IPS-20b (cell line): ENCODE measurements around the gene THEMIS2.

Experiments
- H3K27ac ChIP-seq: one replicate; pipeline ENCODE4 v1.5.1; 2013; ENCODE audit warnings: low read length
- H3K27me3 ChIP-seq: 2 replicates; pipeline ENCODE4 v1.6.1; 2013; ENCODE audit warnings: mild to moderate bottlenecking, low read length, inconsistent platforms; ENCODE audit not compliant: insufficient read depth
- H3K36me3 ChIP-seq: 2 replicates; pipeline ENCODE4 v1.6.1; 2013; ENCODE audit warnings: low read depth, mild to moderate bottlenecking, inconsistent platforms, low read length, moderate library complexity; ENCODE audit not compliant: insufficient read depth
- H3K4me1 ChIP-seq: 2 replicates; pipeline ENCODE4 v1.6.1; 2013; ENCODE audit warnings: mild to moderate bottlenecking, control low read depth, inconsistent platforms, low read length, moderate library complexity; ENCODE audit not compliant: insufficient read depth
- H3K4me3 ChIP-seq: 2 replicates; pipeline ENCODE4 v1.5.1; 2013; ENCODE audit warnings: mild to moderate bottlenecking, low read length, inconsistent platforms
- H3K9ac ChIP-seq: 2 replicates; pipeline ENCODE4 v1.6.1; 2013; ENCODE audit warnings: low read depth, mild to moderate bottlenecking, inconsistent platforms, low read length, moderate library complexity
- H3K9me3 ChIP-seq: 2 replicates; pipeline ENCODE4 v1.6.1; 2013; ENCODE audit warnings: mild to moderate bottlenecking, low read depth, low read length, inconsistent platforms; ENCODE audit not compliant: insufficient read depth

The THEMIS2 gene

DNA sequence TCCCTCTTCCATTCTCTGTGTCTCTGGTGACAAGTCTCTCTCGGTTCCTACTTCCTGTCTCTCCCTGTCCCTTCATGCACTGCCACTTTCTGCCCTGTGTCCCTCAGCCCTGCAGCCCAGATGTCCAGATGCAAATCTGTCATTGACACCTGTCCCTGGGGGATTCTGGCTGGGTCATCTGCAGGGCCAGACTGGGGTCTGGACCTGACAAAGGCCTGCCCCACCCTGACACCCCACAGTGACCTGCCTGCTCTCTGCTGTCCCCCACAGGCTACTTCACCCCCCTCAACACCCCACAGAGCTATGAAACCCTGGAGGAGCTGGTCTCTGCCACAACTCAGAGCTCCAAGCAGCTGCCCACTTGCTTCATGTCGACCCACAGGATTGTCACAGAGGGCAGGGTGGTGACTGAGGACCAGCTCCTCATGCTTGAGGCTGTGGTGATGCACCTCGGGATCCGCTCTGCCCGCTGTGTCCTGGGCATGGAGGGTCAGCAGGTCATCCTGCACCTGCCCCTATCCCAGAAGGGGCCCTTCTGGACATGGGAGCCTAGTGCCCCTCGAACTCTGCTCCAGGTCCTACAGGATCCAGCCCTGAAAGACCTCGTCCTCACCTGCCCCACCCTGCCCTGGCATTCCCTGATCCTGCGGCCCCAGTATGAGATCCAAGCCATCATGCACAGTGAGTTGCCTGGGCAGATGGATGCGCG lies 7.2 kb downstream of the THEMIS2 start:
- H3K27ac ChIP-seq = no peak overlapping the region
- H3K9ac ChIP-seq = no peak overlapping the region
- H3K9me3 ChIP-seq = no peaks in the 10 kb centered on the region
- no peak overlapping the region for H3K4me3 ChIP-seq
- H3K27me3 ChIP-seq = no peaks in the 10 kb centered on the region
- no peaks in the 10 kb centered on the region for H3K4me1 ChIP-seq
- H3K36me3 ChIP-seq = peaks cover 15% of the 10 kb centered on the region; the same call in 1 of the 2 replicates

DNA sequence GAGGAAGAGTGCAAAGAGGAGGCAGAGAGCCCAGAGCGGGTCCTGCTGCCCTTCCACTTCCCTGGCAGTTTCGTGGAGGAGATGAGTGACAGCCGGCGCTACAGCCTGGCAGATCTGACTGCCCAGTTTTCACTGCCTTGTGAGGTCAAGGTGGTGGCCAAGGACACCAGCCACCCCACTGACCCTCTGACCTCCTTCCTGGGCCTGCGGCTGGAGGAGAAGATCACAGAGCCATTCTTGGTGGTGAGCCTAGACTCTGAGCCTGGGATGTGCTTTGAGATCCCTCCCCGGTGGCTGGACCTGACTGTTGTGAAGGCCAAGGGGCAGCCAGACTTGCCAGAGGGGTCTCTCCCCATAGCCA lies 10.2 kb downstream of the THEMIS2 start:
- Histone ChIP-seq H3K4me1 (no peaks in the 10 kb centered on the region), H3K9ac (no peak overlapping the region), H3K9me3 (no peaks in the 10 kb centered on the region), H3K4me3 (no peak overlapping the region), H3K27ac (no peak overlapping the region), H3K27me3 (no peaks in the 10 kb centered on the region), H3K36me3 (peaks cover 33% of the 10 kb centered on the region)

DNA sequence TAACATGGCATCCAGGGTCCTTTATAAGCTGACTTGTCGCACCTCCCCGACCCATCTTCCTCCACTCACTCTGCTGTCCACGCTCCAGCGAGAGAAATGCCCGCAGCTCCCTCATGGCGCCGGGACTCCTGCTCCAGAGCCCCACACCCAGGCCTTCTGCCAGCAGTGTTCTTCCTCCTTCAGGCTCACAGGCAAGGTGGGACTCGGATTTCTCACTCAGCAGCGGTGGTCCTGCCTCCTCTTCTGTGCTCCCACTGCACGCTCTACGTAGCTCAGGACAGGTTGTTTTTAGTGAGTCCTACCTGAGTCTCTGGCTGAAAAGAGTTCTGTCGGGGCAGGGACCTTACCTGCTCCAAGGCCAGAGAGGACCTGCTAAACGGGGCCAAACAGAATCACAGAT lies 11.2 kb downstream of the THEMIS2 start:
- Histone ChIP-seq H3K27ac (no peak overlapping the region), H3K27me3 (no peaks in the 10 kb centered on the region), H3K4me1 (no peaks in the 10 kb centered on the region), H3K4me3 (no peak overlapping the region), H3K9ac (no peak overlapping the region), H3K36me3 (peaks cover 33% of the 10 kb centered on the region), H3K9me3 (no peaks in the 10 kb centered on the region)

DNA sequence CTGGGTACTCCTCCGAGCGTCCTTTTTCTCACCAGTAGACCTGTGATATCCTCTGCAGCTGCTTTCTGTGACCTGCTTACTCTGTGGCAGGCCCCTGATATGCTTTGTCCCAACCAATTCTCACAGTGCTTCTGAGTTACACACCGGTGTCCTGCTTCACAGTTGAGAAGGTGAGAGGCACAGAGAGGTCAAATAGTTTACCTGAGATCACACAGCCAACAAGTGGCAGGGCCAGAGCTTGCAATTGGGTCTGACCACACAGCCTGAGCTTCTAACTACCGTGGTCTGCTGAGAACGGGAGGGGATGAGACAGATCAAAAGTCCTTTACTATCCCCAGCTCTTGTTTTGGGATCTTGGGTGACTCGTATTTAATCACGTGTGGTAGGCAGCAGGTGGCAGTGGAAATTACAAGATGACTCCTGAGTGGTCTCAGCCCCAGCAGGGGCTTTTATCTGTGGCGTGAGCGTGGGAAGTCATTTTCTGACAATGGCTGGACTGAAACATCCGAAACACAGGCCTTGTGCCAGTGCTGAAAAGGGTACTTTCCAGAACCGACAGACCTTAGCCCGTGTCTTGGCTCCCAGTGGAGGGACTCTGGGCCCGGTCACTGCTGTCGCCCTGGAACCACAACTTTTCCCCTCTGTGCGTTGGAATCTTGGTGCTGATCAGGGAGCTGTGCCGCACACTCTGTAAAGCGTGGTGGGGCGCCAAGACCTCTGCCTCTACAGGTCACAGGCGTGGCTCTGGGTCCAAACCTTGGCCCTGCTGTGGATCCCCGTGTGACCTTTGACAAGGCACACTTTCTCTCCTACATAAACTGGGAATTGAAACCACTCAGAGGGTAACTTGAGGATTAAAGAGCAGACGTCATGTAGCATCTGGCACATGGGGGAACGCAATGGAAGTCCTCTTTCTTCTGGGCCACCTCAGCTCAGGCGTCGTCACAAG lies 11.9 kb downstream of the THEMIS2 start:
- H3K9ac ChIP-seq = no peak overlapping the region
- H3K4me3 ChIP-seq = no peak overlapping the region
- no peaks in the 10 kb centered on the region for H3K27me3 ChIP-seq
- H3K4me1 ChIP-seq = no peaks in the 10 kb centered on the region
- no peaks in the 10 kb centered on the region for H3K9me3 ChIP-seq
- H3K36me3 ChIP-seq = peaks cover 39% of the 10 kb centered on the region
- H3K27ac ChIP-seq = no peak overlapping the region

DNA sequence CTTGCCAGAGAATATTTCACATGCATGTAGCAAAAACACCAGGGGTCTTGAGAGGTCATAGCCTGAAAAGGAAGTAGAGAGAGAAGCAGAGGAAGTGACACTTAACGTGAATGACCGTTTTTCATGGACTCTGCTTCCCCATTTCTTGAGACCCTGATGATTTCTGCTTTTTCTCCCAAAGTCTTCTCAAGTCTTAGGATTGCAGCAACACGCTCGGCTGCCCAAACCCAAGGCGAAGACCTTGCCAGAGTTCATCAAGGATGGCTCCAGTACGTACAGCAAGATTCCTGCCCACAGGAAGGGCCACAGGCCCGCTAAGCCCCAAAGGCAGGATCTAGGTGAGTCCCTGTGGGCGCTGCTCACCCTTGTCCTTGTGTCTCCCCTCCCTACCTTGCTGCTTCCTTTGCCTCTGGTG lies 12.8 kb downstream of the THEMIS2 start:
- H3K36me3 ChIP-seq = peaks cover 46% of the 10 kb centered on the region

DNA sequence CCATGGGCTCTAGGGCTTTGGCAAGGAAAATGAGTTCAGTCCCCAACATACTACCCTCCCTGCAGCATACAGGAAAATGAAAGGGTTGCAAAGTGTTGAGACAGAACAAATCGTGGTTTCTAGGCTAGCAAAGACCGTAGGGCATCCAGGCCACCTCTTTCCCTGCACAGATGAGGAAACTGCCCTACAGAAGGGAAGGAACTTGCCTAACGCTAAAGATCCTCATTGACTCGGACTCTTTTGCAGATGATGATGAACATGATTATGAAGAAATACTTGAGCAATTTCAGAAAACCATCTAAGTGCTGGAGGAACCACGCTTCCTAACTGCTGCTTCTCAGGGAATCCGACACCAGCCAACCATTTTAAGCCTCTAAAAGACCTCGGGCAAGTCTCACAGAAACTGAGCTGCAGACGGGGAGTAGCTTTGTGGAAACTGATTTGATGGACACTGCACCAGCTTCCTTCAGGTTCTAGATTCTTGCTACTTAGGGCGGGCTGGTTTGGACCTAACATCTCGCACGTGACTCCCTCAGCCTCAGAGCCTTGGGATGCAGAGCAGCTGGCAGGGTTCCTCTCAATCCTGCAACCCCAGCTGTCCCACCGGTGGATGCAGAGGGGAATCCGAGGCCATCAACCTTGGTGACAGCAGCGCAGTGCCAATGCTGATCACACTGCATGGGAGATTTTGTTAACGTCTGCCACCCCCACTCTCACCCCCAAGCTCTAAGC lies 13.4 kb downstream of the THEMIS2 start:
- no peaks in the 10 kb centered on the region for H3K4me1 ChIP-seq
- no peaks in the 10 kb centered on the region for H3K9me3 ChIP-seq
- H3K9ac ChIP-seq = no peak overlapping the region
- H3K27ac ChIP-seq = no peak overlapping the region
- no peaks in the 10 kb centered on the region for H3K27me3 ChIP-seq
- H3K4me3 ChIP-seq = no peak overlapping the region
- H3K36me3 ChIP-seq = peaks cover 49% of the 10 kb centered on the region

More for the DNA sequence above, 12.8 kb downstream of the THEMIS2 start:
- H3K27ac ChIP-seq = no peak overlapping the region
- no peak overlapping the region for H3K4me3 ChIP-seq
- no peaks in the 10 kb centered on the region for H3K4me1 ChIP-seq
- H3K27me3 ChIP-seq = no peaks in the 10 kb centered on the region
- no peak overlapping the region for H3K9ac ChIP-seq
- no peaks in the 10 kb centered on the region for H3K9me3 ChIP-seq

DNA sequence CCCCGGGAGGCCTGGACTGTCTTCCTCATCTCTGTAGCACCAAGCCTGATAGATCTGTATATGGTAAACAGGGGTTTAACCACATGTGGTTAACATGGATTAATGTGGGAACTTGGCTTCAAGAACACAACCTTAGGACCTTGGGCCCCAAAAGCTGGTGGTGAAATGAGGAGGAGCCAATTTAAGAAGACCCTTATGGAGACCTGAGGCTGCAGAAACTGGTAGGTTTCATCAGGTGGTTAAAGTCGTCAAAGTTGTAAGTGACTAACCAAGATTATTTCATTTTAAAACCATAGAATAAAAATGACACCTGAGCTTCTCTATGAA lies 14.0 kb downstream of the THEMIS2 start:
- Histone ChIP-seq H3K4me1 (no peaks in the 10 kb centered on the region), H3K4me3 (no peak overlapping the region), H3K27ac (no peak overlapping the region), H3K27me3 (no peaks in the 10 kb centered on the region), H3K36me3 (peaks cover 55% of the 10 kb centered on the region), H3K9me3 (no peaks in the 10 kb centered on the region), H3K9ac (no peak overlapping the region)

DNA sequence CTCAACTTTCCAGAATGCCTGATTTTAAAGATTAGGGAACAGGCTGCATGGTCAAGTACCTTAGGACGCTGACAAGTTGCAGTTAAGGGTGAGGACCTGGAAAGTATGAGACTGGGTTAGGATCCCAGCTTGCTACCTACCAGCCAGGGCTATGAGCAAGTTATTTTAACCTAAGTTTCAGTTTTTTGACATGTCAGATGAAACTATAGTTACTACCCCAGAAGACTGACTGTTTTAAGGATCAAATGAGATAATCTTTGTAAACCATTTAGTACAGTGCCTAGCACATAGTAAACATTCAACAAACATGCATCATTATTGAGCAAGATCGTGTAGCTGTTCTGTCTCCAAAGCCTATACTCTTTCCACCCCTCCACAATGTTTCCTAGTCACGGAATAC lies 14.4 kb downstream of the THEMIS2 start:
- Histone ChIP-seq H3K4me3 (no peak overlapping the region), H3K36me3 (peaks cover 59% of the 10 kb centered on the region), H3K9me3 (no peaks in the 10 kb centered on the region), H3K27ac (no peak overlapping the region), H3K9ac (no peak overlapping the region), H3K27me3 (no peaks in the 10 kb centered on the region), H3K4me1 (no peaks in the 10 kb centered on the region)

DNA sequence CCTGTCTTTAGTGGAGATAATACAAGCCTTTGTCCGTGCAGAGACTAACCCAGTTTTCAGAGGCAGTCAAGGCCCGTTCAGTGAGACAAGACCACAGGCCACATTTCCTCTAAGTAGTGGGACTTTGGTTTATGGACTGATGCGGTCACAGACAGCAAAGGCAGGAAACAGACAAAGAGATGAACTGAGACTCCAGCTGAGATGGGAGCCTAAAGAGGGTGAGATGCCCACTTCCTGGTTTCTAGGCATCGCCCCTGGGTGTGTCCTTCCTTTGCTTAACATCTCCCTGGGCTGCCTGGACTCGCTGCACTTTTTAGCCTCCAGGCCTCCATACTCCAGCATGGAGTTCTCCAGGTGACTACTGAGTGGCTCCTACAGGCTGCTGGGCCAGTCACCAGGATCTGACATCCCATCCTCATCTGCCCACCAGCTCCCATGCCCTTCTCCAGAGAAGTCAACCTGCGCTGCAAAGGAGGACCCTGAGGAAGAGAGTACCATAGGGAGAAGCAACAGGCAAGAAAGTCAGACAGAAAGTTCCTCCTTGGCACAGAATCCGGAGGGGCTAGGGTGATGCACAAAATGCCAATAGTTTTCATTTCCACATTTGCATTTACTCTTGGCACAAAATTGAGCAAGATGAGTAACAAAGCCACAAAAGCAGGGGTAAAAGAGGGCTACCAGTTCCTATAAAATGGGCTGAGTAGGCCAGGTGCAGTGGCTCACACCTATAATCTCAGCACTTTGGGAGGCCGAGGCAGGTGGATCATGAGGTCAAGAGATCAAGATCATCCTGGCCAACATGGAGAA lies 15.1 kb downstream of the THEMIS2 start:
- H3K9ac ChIP-seq = no peak overlapping the region

DNA sequence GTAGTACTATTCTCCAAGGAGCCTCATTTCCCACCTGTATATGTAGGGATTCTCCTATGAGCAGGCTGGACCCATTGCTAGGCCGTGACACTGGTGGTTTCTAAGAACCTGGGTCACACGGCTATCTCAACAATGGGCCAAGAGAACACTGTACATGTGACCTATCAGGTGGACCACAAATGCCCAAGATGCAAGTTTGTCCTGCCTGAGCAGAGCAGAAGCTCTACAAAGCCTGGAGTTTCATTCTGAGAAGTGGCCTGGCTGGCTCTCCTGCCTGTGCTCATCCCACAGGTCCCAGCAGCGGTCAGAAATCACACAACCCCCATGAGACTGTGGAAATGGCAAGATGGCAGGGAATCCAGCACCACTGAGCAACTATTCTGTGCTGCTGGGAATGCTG lies 17.2 kb downstream of the THEMIS2 start:
- H3K27me3 ChIP-seq = no peaks in the 10 kb centered on the region
- H3K4me1 ChIP-seq = no peaks in the 10 kb centered on the region
- no peak overlapping the region for H3K9ac ChIP-seq

More for the DNA sequence above, 15.1 kb downstream of the THEMIS2 start:
- Histone ChIP-seq H3K27ac (no peak overlapping the region), H3K9me3 (no peaks in the 10 kb centered on the region), H3K4me1 (no peaks in the 10 kb centered on the region), H3K27me3 (no peaks in the 10 kb centered on the region), H3K36me3 (peaks cover 63% of the 10 kb centered on the region), H3K4me3 (no peak overlapping the region)

DNA sequence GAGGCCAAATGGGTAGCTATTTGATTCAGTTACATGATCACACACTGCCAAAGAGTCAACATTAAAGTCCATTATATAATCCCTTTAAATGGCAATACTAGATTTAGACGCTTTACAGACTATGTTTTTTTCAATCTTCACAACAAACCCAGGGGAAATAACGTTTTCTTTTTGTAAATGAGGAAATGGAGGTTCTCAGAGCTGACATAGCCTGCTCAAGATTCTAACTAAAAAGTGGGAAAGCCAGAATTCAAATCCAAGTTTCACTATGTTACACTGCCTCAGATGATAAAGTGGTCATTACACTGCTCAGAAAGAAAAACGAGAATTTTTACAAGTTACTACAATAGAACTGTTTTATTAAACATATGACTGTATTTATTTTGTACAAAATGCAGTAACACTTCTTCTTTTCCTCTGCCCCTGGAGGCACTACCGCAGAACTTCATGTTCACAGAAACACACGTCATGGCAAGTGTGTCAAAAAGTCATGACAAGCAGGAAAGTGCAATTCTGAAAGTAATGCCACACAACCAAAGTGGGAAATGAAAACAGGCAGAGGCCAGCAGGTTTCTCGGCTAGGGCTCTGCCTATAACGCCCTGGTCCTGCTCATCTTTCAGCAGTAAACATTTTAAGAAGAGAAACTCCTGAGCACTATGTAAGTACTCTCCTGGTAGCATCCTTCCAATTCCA lies 19.0 kb downstream of the THEMIS2 start:
- Histone ChIP-seq H3K4me1 (no peaks in the 10 kb centered on the region), H3K4me3 (no peak overlapping the region), H3K27ac (no peak overlapping the region), H3K9me3 (no peaks in the 10 kb centered on the region), H3K36me3 (peaks cover 78% of the 10 kb centered on the region), H3K27me3 (no peaks in the 10 kb centered on the region), H3K9ac (no peak overlapping the region)

More for the DNA sequence above, 17.2 kb downstream of the THEMIS2 start:
- H3K9me3 ChIP-seq = no peaks in the 10 kb centered on the region
- H3K36me3 ChIP-seq = peaks cover 71% of the 10 kb centered on the region
- H3K4me3 ChIP-seq = no peak overlapping the region
- H3K27ac ChIP-seq = no peak overlapping the region
